ENCODE measurements around the gene STX18.
A peak's percentile ranks its signal among the peaks of the same experiment; 100 is the strongest.
"Not testable (repeated sequence)": the region's sequence is repeated elsewhere in the genome, so short reads cannot be mapped to it uniquely, and the experiment has no call there.

The STX18 gene

GRCh38 chr4:4477391-4477790 is 64.5 kb downstream of the STX18 start:
- no peak for DNase-seq

GRCh38 chr4:4474476-4474875 is 67.4 kb downstream of the STX18 start:
- no peak for DNase-seq

- no peak for DNase-seq
Measured at GRCh38 chr4:4472344-4472958, 69.4 kb downstream of the STX18 start.

- no peak for DNase-seq
Measured at GRCh38 chr4:4471195-4471594, 70.7 kb downstream of the STX18 start.

- no peak for DNase-seq
Measured at GRCh38 chr4:4470208-4470607, 71.6 kb downstream of the STX18 start.

- DNase-seq: not testable (repeated sequence)
Measured at GRCh38 chr4:4465238-4465637, 76.6 kb downstream of the STX18 start.

- DNase-seq: no peak
Measured at GRCh38 chr4:4462970-4463369, 78.9 kb downstream of the STX18 start.

- DNase-seq: peak; percentile 63
Measured at GRCh38 chr4:4461850-4462249, 80.0 kb downstream of the STX18 start.

GRCh38 chr4:4461178-4461577 is 80.7 kb downstream of the STX18 start:
- no peak for DNase-seq

GRCh38 chr4:4460759-4461158 is 81.1 kb downstream of the STX18 start:
- no peak for DNase-seq

GRCh38 chr4:4459181-4459580 is 82.7 kb downstream of the STX18 start:
- no peak for DNase-seq

GRCh38 chr4:4457803-4458553 is 83.9 kb downstream of the STX18 start:
- no peak for DNase-seq

- no peak for DNase-seq
Measured at GRCh38 chr4:4456816-4457578, 84.9 kb downstream of the STX18 start.

- DNase-seq: no peak
Measured at GRCh38 chr4:4456351-4456750, 85.5 kb downstream of the STX18 start.

- DNase-seq: no peak
Measured at GRCh38 chr4:4455210-4455865, 86.5 kb downstream of the STX18 start.

GRCh38 chr4:4446434-4446833 is 95.4 kb downstream of the STX18 start:
- no peak for DNase-seq

GRCh38 chr4:4443821-4444220 is 98.0 kb downstream of the STX18 start:
- DNase-seq: no peak

GRCh38 chr4:4440333-4441061 is 101.4 kb downstream of the STX18 start:
- DNase-seq: no peak

- DNase-seq: no peak
Measured at GRCh38 chr4:4439782-4440181, 102.1 kb downstream of the STX18 start.

- DNase-seq: no peak
Measured at GRCh38 chr4:4438891-4439290, 103.0 kb downstream of the STX18 start.

GRCh38 chr4:4437798-4438470 is 103.9 kb downstream of the STX18 start:
- no peak for DNase-seq

- no peak for DNase-seq
Measured at GRCh38 chr4:4436244-4436823, 105.5 kb downstream of the STX18 start.
